Mononuclear cell (primary cell): ENCODE measurements around the gene CCL8. TPM values are rescaled to one million over a fixed set of nuclear protein-coding genes. Genes with fewer than 3 reads are reported as not detected.

Experiments
- H3K27me3 ChIP-seq: 2 replicates; pipeline ENCODE4 v1.6.0; 2011; ENCODE audit warnings: low read length, control low read depth; ENCODE audit not compliant: insufficient read depth
- H3K4me1 ChIP-seq: 2 replicates; pipeline ENCODE4 v1.5.1; 2011; ENCODE audit warnings: mild to moderate bottlenecking, low read length, control low read depth; ENCODE audit not compliant: insufficient read depth
- H3K4me3 ChIP-seq: 2 replicates; pipeline ENCODE4 v1.5.1; 2011; ENCODE audit warnings: mild to moderate bottlenecking, low read length, moderate library complexity
- H3K9me3 ChIP-seq: 2 replicates; pipeline ENCODE4 v1.5.1; 2011; ENCODE audit warnings: low read depth, mild to moderate bottlenecking, control low read depth, low read length
- total RNA-seq: library from RNA; depleted of rRNA; stranded (reverse); fragments of >200 nt; gene quantifications from one replicate; pipeline ENCODE4 v1.2.3, GENCODE V29; 2012

CCL8 gene
- total RNA-seq, 1 donor = not detected

GRCh38 chr17:34368196-34368945 is 49.1 kb downstream of the CCL8 start:
- H3K27me3 ChIP-seq = no peaks in the 10 kb centered on the region
- peaks cover 75% of the 10 kb centered on the region for H3K4me1 ChIP-seq
- no peak overlapping the region for H3K4me3 ChIP-seq
- H3K9me3 ChIP-seq = no peaks in the 10 kb centered on the region

GRCh38 chr17:34368946-34369500 is 49.8 kb downstream of the CCL8 start:
- Histone ChIP-seq H3K4me1 (peaks cover 75% of the 10 kb centered on the region), H3K9me3 (no peaks in the 10 kb centered on the region), H3K27me3 (no peaks in the 10 kb centered on the region), H3K4me3 (no peak overlapping the region)

GRCh38 chr17:34369571-34369970 is 50.3 kb downstream of the CCL8 start:
- Histone ChIP-seq H3K9me3 (no peaks in the 10 kb centered on the region), H3K4me3 (no peak overlapping the region), H3K4me1 (peaks cover 72% of the 10 kb centered on the region), H3K27me3 (no peaks in the 10 kb centered on the region)

GRCh38 chr17:34370376-34370996 is 51.3 kb downstream of the CCL8 start:
- H3K4me3 ChIP-seq = no peak overlapping the region
- peaks cover 66% of the 10 kb centered on the region for H3K4me1 ChIP-seq

GRCh38 chr17:34370997-34371395 is 51.8 kb downstream of the CCL8 start:
- Histone ChIP-seq H3K4me1 (peaks cover 66% of the 10 kb centered on the region), H3K4me3 (no peak overlapping the region), H3K9me3 (no peaks in the 10 kb centered on the region), H3K27me3 (no peaks in the 10 kb centered on the region)

More at GRCh38 chr17:34370376-34370996, 51.3 kb downstream of the CCL8 start:
- Histone ChIP-seq H3K27me3 (no peaks in the 10 kb centered on the region), H3K9me3 (no peaks in the 10 kb centered on the region)

Other genes starting within 250 kb of the CCL8 start
- gene CCL2, start 64.2 kb upstream of the CCL8 start, total RNA-seq = 2.2 TPM
- 3.1 TPM for gene CCL7, start 49.2 kb upstream of the CCL8 start, total RNA-seq
- not detected for gene CCL11, start 33.7 kb upstream of the CCL8 start, total RNA-seq
- not detected for gene CCL13, start 37.0 kb downstream of the CCL8 start, total RNA-seq
- gene CCL1, start 43.8 kb downstream of the CCL8 start, total RNA-seq = not detected